CD14-positive monocyte (primary cell): ENCODE measurements around the gene KIF1A. TPM values are rescaled to one million over a fixed set of nuclear protein-coding genes. Genes with fewer than 3 reads are reported as not detected.

Source experiments
- DNase-seq, 3 donors: peaks; one replicate each; pipeline ENCODE4 v3.0.0-alpha.2; 2011 to 2022
- H2AFZ ChIP-seq: 2 replicates; pipeline ENCODE4 v1.6.0; 2012; ENCODE audit warnings: mild to moderate bottlenecking, low read depth, low read length, inconsistent platforms; ENCODE audit not compliant: insufficient read depth, poor library complexity, severe bottlenecking
- H3K27ac ChIP-seq, 2 donors: 1 replicate in 1 of 2; 2 replicates in 1 of 2; pipeline ENCODE4 v1.5.1; 2012 to 2013; ENCODE audit warnings: low read length in 2 of 2, control low read depth in 1 of 2, inconsistent platforms in 1 of 2, low read depth in 1 of 2, mild to moderate bottlenecking in 1 of 2
- H3K27me3 ChIP-seq, 2 donors: one replicate each; pipeline versions ENCODE4 v1.6.0 to v1.6.1; 2011 to 2013; ENCODE audit warnings: low read length in 2 of 2; ENCODE audit not compliant: control insufficient read depth in 2 of 2, insufficient read depth in 2 of 2
- H3K36me3 ChIP-seq, 2 donors: replicated peaks in 1 of 2; 1 replicate in 1 of 2; 2 replicates in 1 of 2; pipeline versions ENCODE4 v1.5.1 to v1.6.1; 2012 to 2013; ENCODE audit warnings: low read length in 2 of 2, control low read depth in 1 of 2, inconsistent platforms in 1 of 2, mild to moderate bottlenecking in 1 of 2; ENCODE audit not compliant: insufficient read depth in 2 of 2, control insufficient read depth in 1 of 2
- H3K4me1 ChIP-seq, 2 donors: 1 replicate in 1 of 2; 2 replicates in 1 of 2; pipeline versions ENCODE4 v1.5.1 to v1.6.1; 2012 to 2013; ENCODE audit warnings: low read length in 2 of 2, control low read depth in 1 of 2, inconsistent platforms in 1 of 2, mild to moderate bottlenecking in 1 of 2, moderate library complexity in 1 of 2; ENCODE audit not compliant: insufficient read depth in 2 of 2, control insufficient read depth in 1 of 2
- H3K4me2 ChIP-seq: replicated peaks from 2 replicates; pipeline ENCODE3; 2012; ENCODE audit warnings: low read length, moderate library complexity, mild to moderate bottlenecking; ENCODE audit not compliant: poor library complexity, severe bottlenecking; ENCODE audit errors: extremely low read depth
- H3K4me3 ChIP-seq, 3 experiments: fragments of 200-600 bp in 1 of 3; sonication (generic) in 1 of 3; replicated peaks in 1 of 3; 1 replicate in 2 of 3; 2 replicates in 1 of 3; pipeline ENCODE4 v1.5.1; 2011 to 2013; ENCODE audit warnings: low read length in 3 of 3, mild to moderate bottlenecking in 3 of 3, control low read depth in 2 of 3, low read depth in 2 of 3, inconsistent platforms in 1 of 3, moderate library complexity in 1 of 3
- H3K79me2 ChIP-seq: 2 replicates; pipeline ENCODE4 v1.6.0; 2012; ENCODE audit warnings: mild to moderate bottlenecking, control low read depth, inconsistent platforms, low read length, moderate library complexity; ENCODE audit not compliant: insufficient read depth
- H3K9ac ChIP-seq: 2 replicates; pipeline ENCODE4 v1.6.0; 2017; ENCODE audit warnings: low read length, mild to moderate bottlenecking; ENCODE audit not compliant: insufficient read depth, poor library complexity, severe bottlenecking
- H3K9me3 ChIP-seq, 2 donors: replicated peaks in 1 of 2; 1 replicate in 1 of 2; 2 replicates in 1 of 2; pipeline versions ENCODE4 v1.5.1 to v1.6.1; 2012 to 2013; ENCODE audit warnings: low read length in 2 of 2, control low read depth in 1 of 2; ENCODE audit not compliant: control insufficient read depth in 1 of 2, insufficient read depth in 1 of 2
- H4K20me1 ChIP-seq: 2 replicates; pipeline ENCODE4 v1.6.0; 2012; ENCODE audit warnings: mild to moderate bottlenecking, low read length, control low read depth, moderate library complexity; ENCODE audit not compliant: insufficient read depth
- H3K27ac Mint-ChIP-seq, 7 donors: one replicate each; pipeline ENCODE4 v1.8.0; 2020; ENCODE audit warnings: mild to moderate bottlenecking in 7 of 7, mixed read lengths in 7 of 7, moderate library complexity in 6 of 7, inconsistent platforms in 2 of 7
- H3K27me3 Mint-ChIP-seq, 3 donors: one replicate each; pipeline ENCODE4 v1.8.0; 2021 to 2022; ENCODE audit warnings: low read depth in 3 of 3, mild to moderate bottlenecking in 3 of 3, mixed read lengths in 3 of 3, moderate library complexity in 3 of 3, inconsistent platforms in 1 of 3
- H3K36me3 Mint-ChIP-seq, 2 donors: one replicate each; pipeline ENCODE4 v1.8.0; 2020; ENCODE audit warnings: mixed read lengths in 2 of 2, inconsistent platforms in 1 of 2, mild to moderate bottlenecking in 1 of 2
- H3K4me1 Mint-ChIP-seq: one replicate; pipeline ENCODE4 v1.8.0; 2020; ENCODE audit warnings: mild to moderate bottlenecking, mixed read lengths
- H3K4me3 Mint-ChIP-seq, 2 donors: one replicate each; pipeline ENCODE4 v1.8.0; 2020; ENCODE audit warnings: mild to moderate bottlenecking in 2 of 2, mixed read lengths in 2 of 2, moderate library complexity in 1 of 2
- H3K9me3 Mint-ChIP-seq, 7 donors: one replicate each; pipeline ENCODE4 v1.8.0; 2020 to 2022; ENCODE audit warnings: mixed read lengths in 7 of 7, mild to moderate bottlenecking in 6 of 7, moderate library complexity in 6 of 7, inconsistent platforms in 2 of 7
- CTCF ChIP-seq: fragments of 200-600 bp; IDR thresholded peaks from one replicate; pipeline ENCODE4 v1.8.0; 2022; ENCODE audit warnings: antibody characterized with exemption, mild to moderate bottlenecking
- WGBS: methylation state at CpG from one replicate; pipeline ENCODE4 v1.1.5; 2013; ENCODE audit warnings: missing lambda C conversion rate; ENCODE audit not compliant: insufficient coverage; 5-methylcytosine and 5-hydroxymethylcytosine counted together
- intact Hi-C, 2 donors: fragments of 100-400 bp; cut with micrococcal nuclease; formaldehyde crosslinking; loops; one replicate each; pipeline versions ENCODE4 v1.15.0 to v1.15.1; 2023
- polyA plus RNA-seq, 3 donors: library from polyadenylated mRNA; depleted of rRNA in 1 of 3; unstranded in 2 of 3; stranded (reverse) in 1 of 3; fragments of 300-500 nt in 2 of 3; fragments of >200 nt in 1 of 3; fragmentation: Illumina TruSeq in 2 of 3; gene quantifications; 1 replicate in 2 of 3; 2 replicates in 1 of 3; pipeline ENCODE4 v1.2.3, GENCODE V29; 2012 to 2021

Gene KIF1A
- polyA plus RNA-seq, 3 donors, result not detected

- H2AFZ ChIP-seq, result no peak overlapping the region
- no peak overlapping the region for H3K4me3 ChIP-seq
- H3K4me3 Mint-ChIP-seq, result no peak overlapping the region
- H3K4me1 ChIP-seq, result no peaks in the 10 kb centered on the region
- TF ChIP-seq CTCF, result no peak
- no peaks in the 10 kb centered on the region for H3K36me3 ChIP-seq
- no peak overlapping the region for H3K4me2 ChIP-seq
- intact Hi-C loops, result no loop called here
- no peaks in the 10 kb centered on the region for H3K79me2 ChIP-seq
- H3K4me1 Mint-ChIP-seq, result no peaks in the 10 kb centered on the region
- DNase-seq, result no peak
- H3K27ac Mint-ChIP-seq, result no peak overlapping the region
- no peak overlapping the region for H3K27ac ChIP-seq
- H3K9ac ChIP-seq, result no peak overlapping the region
- no peaks in the 10 kb centered on the region for H3K27me3 ChIP-seq
- WGBS, result 100% methylated on average over 2 of the region's 5 CpGs
- H3K9me3 Mint-ChIP-seq, result no peaks in the 10 kb centered on the region
- no peaks in the 10 kb centered on the region for H3K9me3 ChIP-seq
- peaks cover 0 to 3% (median 2%) of the 10 kb centered on the region in 3 donors for H3K27me3 Mint-ChIP-seq
- H4K20me1 ChIP-seq, result no peaks in the 10 kb centered on the region
- H3K36me3 Mint-ChIP-seq, result no peaks in the 10 kb centered on the region
Measured at GRCh38 chr2:240767341-240767740, 52.7 kb downstream of the KIF1A start.

DNA sequence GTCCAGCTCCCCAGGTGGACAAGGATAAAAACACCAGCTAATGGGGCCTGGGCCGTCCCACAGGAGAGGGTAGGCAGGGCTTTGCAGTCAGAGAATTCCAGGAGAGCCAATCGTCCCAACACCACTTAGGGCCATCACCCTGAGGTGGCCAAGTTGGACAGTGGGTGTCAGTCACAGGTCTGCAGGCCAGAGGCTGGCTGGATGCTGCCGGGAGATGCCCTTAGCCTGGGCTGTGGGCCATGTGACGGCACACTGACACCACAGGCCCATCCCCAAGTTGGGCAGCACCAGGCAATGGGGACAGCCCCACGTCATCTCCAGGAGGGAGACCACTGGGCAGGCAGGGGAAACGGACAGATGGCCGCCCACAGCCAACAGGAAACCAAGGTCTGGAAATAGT, 53.9 kb downstream of the KIF1A start:
- WGBS, result 93% methylated on average over 7 of the region's 7 CpGs
- no peaks in the 10 kb centered on the region for H3K9me3 ChIP-seq
- H3K79me2 ChIP-seq, result no peaks in the 10 kb centered on the region
- H2AFZ ChIP-seq, result no peak overlapping the region
- H3K36me3 Mint-ChIP-seq, result no peaks in the 10 kb centered on the region
- no peaks in the 10 kb centered on the region for H3K9me3 Mint-ChIP-seq
- no peaks in the 10 kb centered on the region for H3K36me3 ChIP-seq
- H3K27ac Mint-ChIP-seq, result no peak overlapping the region
- H3K4me1 Mint-ChIP-seq, result no peaks in the 10 kb centered on the region
- intact Hi-C loops, result no loop called here
- no peak overlapping the region for H3K4me3 Mint-ChIP-seq
- H3K4me3 ChIP-seq, result no peak overlapping the region
- peaks cover 0 to 2% (median 2%) of the 10 kb centered on the region in 3 donors for H3K27me3 Mint-ChIP-seq
- H3K4me1 ChIP-seq, result no peaks in the 10 kb centered on the region
- H3K27ac ChIP-seq, result no peak overlapping the region
- H3K9ac ChIP-seq, result no peak overlapping the region
- H3K4me2 ChIP-seq, result no peak overlapping the region
- no peaks in the 10 kb centered on the region for H4K20me1 ChIP-seq
- no peak for TF ChIP-seq CTCF
- DNase-seq, result no peak
- no peaks in the 10 kb centered on the region for H3K27me3 ChIP-seq
